ENCODE results near the gene NARS2.

Gene NARS2

DNA sequence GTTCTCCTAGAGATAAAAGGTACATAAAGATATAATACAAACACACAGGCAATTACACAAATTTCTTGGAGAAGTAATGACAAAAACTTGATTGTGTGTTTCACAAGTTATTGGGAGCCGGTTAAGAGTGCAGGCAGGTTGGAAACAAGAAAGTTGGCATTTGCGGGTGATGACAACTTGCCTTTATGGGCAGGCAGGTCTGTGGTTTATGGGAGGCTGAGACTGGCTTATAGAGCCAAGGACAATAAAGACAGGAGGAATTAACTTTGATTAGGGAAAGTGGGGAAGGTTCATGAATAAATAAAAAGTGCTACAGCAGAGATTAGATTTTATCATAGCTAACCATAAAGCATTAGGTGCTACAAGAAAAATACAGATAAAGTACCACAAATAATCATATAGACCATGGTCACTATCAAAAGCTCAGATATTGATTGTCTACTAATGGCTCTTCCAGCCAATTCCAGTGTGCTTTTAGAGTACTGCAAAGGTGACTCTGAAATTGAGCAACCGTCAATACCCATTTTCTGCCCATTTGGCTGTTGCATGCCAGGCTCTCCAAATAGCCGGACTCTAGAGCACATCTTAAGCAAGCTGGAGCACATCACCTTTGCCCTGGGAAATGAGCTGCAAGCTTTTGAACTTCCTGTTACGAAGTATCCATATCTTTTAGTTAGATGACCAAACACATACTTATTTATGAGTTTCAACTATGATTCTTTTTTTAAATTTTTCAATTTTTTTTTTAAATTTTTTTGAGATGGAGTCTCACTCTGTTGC, 123.1 kb downstream of the NARS2 start:
- TF ChIP-seq EP300 (IDR thresholded peaks at IDR 0.05; ENCODE audit: borderline replicate concordance): no peak
- no peak for TF ChIP-seq TAF1 (IDR thresholded peaks at IDR 0.05; ENCODE audit: low read depth)
- TF ChIP-seq RAD21 (IDR thresholded peaks at IDR 0.05; ENCODE audit: low read depth): no peak
- TF ChIP-seq, protein P1, sequence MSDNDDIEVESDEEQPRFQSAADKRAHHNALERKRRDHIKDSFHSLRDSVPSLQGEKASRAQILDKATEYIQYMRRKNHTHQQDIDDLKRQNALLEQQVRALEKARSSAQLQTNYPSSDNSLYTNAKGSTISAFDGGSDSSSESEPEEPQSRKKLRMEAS (IDR thresholded peaks at IDR 0.05): no peak
- TF ChIP-seq, protein P2, sequence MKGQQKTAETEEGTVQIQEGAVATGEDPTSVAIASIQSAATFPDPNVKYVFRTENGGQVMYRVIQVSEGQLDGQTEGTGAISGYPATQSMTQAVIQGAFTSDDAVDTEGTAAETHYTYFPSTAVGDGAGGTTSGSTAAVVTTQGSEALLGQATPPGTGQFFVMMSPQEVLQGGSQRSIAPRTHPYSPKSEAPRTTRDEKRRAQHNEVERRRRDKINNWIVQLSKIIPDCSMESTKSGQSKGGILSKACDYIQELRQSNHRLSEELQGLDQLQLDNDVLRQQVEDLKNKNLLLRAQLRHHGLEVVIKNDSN (IDR thresholded peaks at IDR 0.05): no peak
- no peak for TF ChIP-seq EGR1 (IDR thresholded peaks at IDR 0.05)
- no peak for TF ChIP-seq CEBPB (IDR thresholded peaks at IDR 0.05)
- TF ChIP-seq TCF12 (IDR thresholded peaks at IDR 0.05; ENCODE audit: low read depth): no peak
- no peak for TF ChIP-seq CREB1 (IDR thresholded peaks at IDR 0.05; ENCODE audit: low read depth)
- no peak for TF ChIP-seq TEAD4 (IDR thresholded peaks at IDR 0.05)
- TF ChIP-seq NFIC (IDR thresholded peaks at IDR 0.05): no peak
- TF ChIP-seq ZBTB7A (IDR thresholded peaks at IDR 0.05; ENCODE audit: low read depth): no peak
- TF ChIP-seq, protein P3, sequence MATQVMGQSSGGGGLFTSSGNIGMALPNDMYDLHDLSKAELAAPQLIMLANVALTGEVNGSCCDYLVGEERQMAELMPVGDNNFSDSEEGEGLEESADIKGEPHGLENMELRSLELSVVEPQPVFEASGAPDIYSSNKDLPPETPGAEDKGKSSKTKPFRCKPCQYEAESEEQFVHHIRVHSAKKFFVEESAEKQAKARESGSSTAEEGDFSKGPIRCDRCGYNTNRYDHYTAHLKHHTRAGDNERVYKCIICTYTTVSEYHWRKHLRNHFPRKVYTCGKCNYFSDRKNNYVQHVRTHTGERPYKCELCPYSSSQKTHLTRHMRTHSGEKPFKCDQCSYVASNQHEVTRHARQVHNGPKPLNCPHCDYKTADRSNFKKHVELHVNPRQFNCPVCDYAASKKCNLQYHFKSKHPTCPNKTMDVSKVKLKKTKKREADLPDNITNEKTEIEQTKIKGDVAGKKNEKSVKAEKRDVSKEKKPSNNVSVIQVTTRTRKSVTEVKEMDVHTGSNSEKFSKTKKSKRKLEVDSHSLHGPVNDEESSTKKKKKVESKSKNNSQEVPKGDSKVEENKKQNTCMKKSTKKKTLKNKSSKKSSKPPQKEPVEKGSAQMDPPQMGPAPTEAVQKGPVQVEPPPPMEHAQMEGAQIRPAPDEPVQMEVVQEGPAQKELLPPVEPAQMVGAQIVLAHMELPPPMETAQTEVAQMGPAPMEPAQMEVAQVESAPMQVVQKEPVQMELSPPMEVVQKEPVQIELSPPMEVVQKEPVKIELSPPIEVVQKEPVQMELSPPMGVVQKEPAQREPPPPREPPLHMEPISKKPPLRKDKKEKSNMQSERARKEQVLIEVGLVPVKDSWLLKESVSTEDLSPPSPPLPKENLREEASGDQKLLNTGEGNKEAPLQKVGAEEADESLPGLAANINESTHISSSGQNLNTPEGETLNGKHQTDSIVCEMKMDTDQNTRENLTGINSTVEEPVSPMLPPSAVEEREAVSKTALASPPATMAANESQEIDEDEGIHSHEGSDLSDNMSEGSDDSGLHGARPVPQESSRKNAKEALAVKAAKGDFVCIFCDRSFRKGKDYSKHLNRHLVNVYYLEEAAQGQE (IDR thresholded peaks at IDR 0.05; ENCODE audit: low read depth): no peak
- TF ChIP-seq FOXM1 (IDR thresholded peaks at IDR 0.05; ENCODE audit: borderline replicate concordance, low read depth): no peak
- no peak for TF ChIP-seq YY1 (IDR thresholded peaks at IDR 0.05; ENCODE audit: low read depth)

DNA sequence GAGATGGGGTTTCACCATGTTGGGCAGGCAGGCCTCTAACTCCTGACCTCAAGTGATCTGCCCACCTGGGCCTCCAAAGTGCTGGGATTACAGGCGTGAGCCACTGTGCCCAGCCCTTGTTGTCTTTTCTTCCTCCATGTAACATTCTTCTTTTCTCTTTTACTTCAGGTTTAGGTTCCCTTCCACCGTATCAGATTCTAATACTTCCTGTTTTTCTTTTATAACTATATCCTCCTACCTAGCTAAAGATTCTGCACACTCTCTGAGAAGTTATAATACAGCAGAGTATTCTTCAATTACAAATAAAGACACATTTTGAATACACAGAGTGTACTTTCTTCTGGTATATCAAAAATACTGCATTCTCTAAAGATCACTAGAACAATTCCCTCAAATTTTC, 123.8 kb downstream of the NARS2 start:
- TF ChIP-seq EP300 (IDR thresholded peaks at IDR 0.05; ENCODE audit: borderline replicate concordance) (no peak), TAF1 (IDR thresholded peaks at IDR 0.05; ENCODE audit: low read depth) (no peak), CREB1 (IDR thresholded peaks at IDR 0.05; ENCODE audit: low read depth) (no peak), RAD21 (IDR thresholded peaks at IDR 0.05; ENCODE audit: low read depth) (no peak), TCF12 (IDR thresholded peaks at IDR 0.05; ENCODE audit: low read depth) (no peak), TEAD4 (IDR thresholded peaks at IDR 0.05) (no peak), YY1 (IDR thresholded peaks at IDR 0.05; ENCODE audit: low read depth) (no peak), NFIC (IDR thresholded peaks at IDR 0.05) (no peak), ZBTB7A (IDR thresholded peaks at IDR 0.05; ENCODE audit: low read depth) (no peak), EGR1 (IDR thresholded peaks at IDR 0.05) (no peak), FOXM1 (IDR thresholded peaks at IDR 0.05; ENCODE audit: borderline replicate concordance, low read depth) (no peak)
- TF ChIP-seq, protein P1 (IDR thresholded peaks at IDR 0.05): no peak
- TF ChIP-seq, protein P3 (IDR thresholded peaks at IDR 0.05; ENCODE audit: low read depth): no peak
- TF ChIP-seq, protein P2 (IDR thresholded peaks at IDR 0.05): no peak

DNA sequence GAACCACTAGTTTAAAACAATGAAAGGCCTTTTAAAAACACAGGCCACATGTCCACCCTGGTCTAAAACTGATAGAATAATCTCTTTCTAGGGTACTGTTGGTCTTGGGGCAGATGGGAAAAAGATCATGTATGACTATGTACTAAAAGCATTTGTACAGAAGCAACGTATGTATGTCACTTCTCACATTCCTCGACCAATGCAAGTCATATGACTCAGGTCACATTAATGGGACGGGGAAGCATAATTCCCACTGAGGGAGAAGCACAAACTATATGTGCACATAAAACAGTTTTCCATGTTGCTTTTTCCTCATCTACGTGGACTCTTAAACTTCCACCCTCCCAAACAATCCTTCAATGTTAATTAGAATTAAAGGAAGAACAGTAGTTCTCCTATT, 124.8 kb downstream of the NARS2 start:
- TF ChIP-seq, protein P1 (IDR thresholded peaks at IDR 0.05): no peak
- TF ChIP-seq TCF12 (IDR thresholded peaks at IDR 0.05; ENCODE audit: low read depth): no peak
- TF ChIP-seq CREB1 (IDR thresholded peaks at IDR 0.05; ENCODE audit: low read depth): no peak
- no peak for TF ChIP-seq NFIC (IDR thresholded peaks at IDR 0.05)
- TF ChIP-seq FOXM1 (IDR thresholded peaks at IDR 0.05; ENCODE audit: borderline replicate concordance, low read depth): no peak
- no peak for TF ChIP-seq YY1 (IDR thresholded peaks at IDR 0.05; ENCODE audit: low read depth)
- TF ChIP-seq, protein P2 (IDR thresholded peaks at IDR 0.05): no peak
- TF ChIP-seq, protein P3 (IDR thresholded peaks at IDR 0.05; ENCODE audit: low read depth): no peak
